Prostate gland (tissue), 2 donors: ENCODE data around the gene PTPRE.

Experiments used
- CTCF ChIP-seq, 4 experiments: fragments of 200-600 bp in 2 of 4; fragments of 450-650 bp in 2 of 4; sonication (generic) in 2 of 4; IDR thresholded peaks; 1 replicate in 3 of 4; 2 replicates in 1 of 4; pipeline ENCODE4 v1.5.1; 2016 to 2019; ENCODE audit warnings: antibody characterized with exemption in 4 of 4, mild to moderate bottlenecking in 2 of 4, moderate library complexity in 2 of 4
- POLR2A ChIP-seq: fragments of 450-650 bp; IDR thresholded peaks from one replicate; pipeline ENCODE4 v1.6.1; 2016; ENCODE audit warnings: antibody characterized with exemption, mild to moderate bottlenecking
- POLR2AphosphoS5 ChIP-seq: sonication (generic); formaldehyde crosslinking; IDR thresholded peaks from one replicate; pipeline ENCODE4 v1.6.1; 2017; ENCODE audit warnings: antibody characterized with exemption

- TF ChIP-seq POLR2A (no peak), CTCF (IDR thresholded peaks at IDR 0.05) (no peak), POLR2AphosphoS5 (no peak)
Measured at GRCh38 chr10:127871631-127872010, 35.3 kb upstream of the PTPRE start.
